Adrenal gland (tissue), 12 donors: Measurements from ENCODE around the gene KIRREL3. TPM values are rescaled to one million over a fixed set of nuclear protein-coding genes. Genes with fewer than 3 reads are reported as not detected.

ENCODE experiments used
- DNase-seq, 7 donors: peaks; one replicate each; pipeline ENCODE4 v3.0.0-alpha.2; 2019 to 2020
- H3K27ac ChIP-seq, 5 donors: fragments of 200-600 bp; sonication (generic) in 4 of 5; 1 replicate in 3 of 5; 2 replicates in 2 of 5; pipeline versions ENCODE4 v1.5.1 to v1.8.0; 2016 to 2020; ENCODE audit warnings: mild to moderate bottlenecking in 1 of 5
- H3K27me3 ChIP-seq: fragments of 200-600 bp; 2 replicates; pipeline ENCODE4 v1.8.0; 2021
- H3K36me3 ChIP-seq, 2 donors: fragments of 200-600 bp; replicated peaks in 1 of 2; 1 replicate in 1 of 2; 2 replicates in 1 of 2; pipeline versions ENCODE4 v1.5.1 to v1.8.0; 2018 to 2022
- H3K4me1 ChIP-seq, 2 donors: fragments of 200-600 bp; replicated peaks in 1 of 2; 1 replicate in 1 of 2; 2 replicates in 1 of 2; pipeline versions ENCODE4 v1.5.1 to v1.8.0; 2018 to 2021
- H3K4me3 ChIP-seq, 4 donors: fragments of 200-600 bp; sonication (generic) in 3 of 4; one replicate each; pipeline ENCODE4 v1.5.1; 2016 to 2018
- H3K9me3 ChIP-seq, 3 donors: fragments of 200-600 bp; sonication (generic) in 1 of 3; replicated peaks in 1 of 3; 1 replicate in 2 of 3; 2 replicates in 1 of 3; pipeline versions ENCODE4 v1.5.1 to v1.8.0; 2016 to 2021
- POLR2A ChIP-seq, 2 donors: fragments of 450-650 bp; IDR thresholded peaks; one replicate each; pipeline ENCODE4 v1.6.1; 2017; ENCODE audit warnings: antibody characterized with exemption in 2 of 2, mild to moderate bottlenecking in 2 of 2, moderate library complexity in 1 of 2
- WGBS, 4 donors: extraction: QIAGEN DNeasy Blood & Tissue Kit in 2 of 4; methylation state at CpG; one replicate each; pipeline versions ENCODE4 v1.1.5 to v1.1.7; 2013 to 2017; 5-methylcytosine and 5-hydroxymethylcytosine counted together
- intact Hi-C, 2 donors: fragments of 100-400 bp; cut with DNase I; formaldehyde crosslinking; loops; one replicate each; pipeline versions ENCODE4 v1.14.1 to v1.15.0; 2022 to 2023
- polyA plus RNA-seq, 3 donors: library from polyadenylated mRNA; stranded (reverse); fragments of 200-250 nt in 2 of 3; fragments of 350-450 nt in 1 of 3; fragmentation: Illumina TruSeq in 1 of 3; extraction: RNeasy Lipid Tissue Mini Kit (QIAGEN cat#74804) in 1 of 3; gene quantifications; one replicate each; pipeline ENCODE4 v1.2.3, GENCODE V29; 2013 to 2014
- total RNA-seq, 9 donors: library from RNA; depleted of rRNA in 4 of 9; stranded (reverse); fragments of >200 nt in 4 of 9; fragments of 120-200 nt in 1 of 9; fragmentation: NEBNext Ultra II Directional in 1 of 9; extraction: Animal tissue kit (Norgen Biotek cat#: 25700) in 1 of 9; gene quantifications; one replicate each; pipeline versions ENCODE4 v1.1.0 to v1.2.4, GENCODE V29; 2013 to 2023
- TF ChIP-seq, protein P1 (sequence below), 6 experiments: fragments of 450-650 bp in 4 of 6; fragments of 200-600 bp in 2 of 6; sonication (generic) in 1 of 6; IDR thresholded peaks; 1 replicate in 5 of 6; 2 replicates in 1 of 6; pipeline versions ENCODE4 v1.5.1 to v1.8.0; 2016 to 2021; ENCODE audit warnings: antibody characterized with exemption in 6 of 6, mild to moderate bottlenecking in 2 of 6, moderate library complexity in 1 of 6
- donor health status: healthy with polysubstance abuse.
- donor health status: Bipolar disorder and iron deficiency.
- donor health status: DM: yes; HTN: yes; CAD: no.
- donor health status: DM: no; HTN: no; CAD: no.
- donor health status: DM: no; HTN: no; CAD: no.
- donor health status: DM: yes; HTN: yes; CAD: no.

Gene KIRREL3
- total and polyA plus RNA-seq, 12 donors: 0.07 to 4.1 (median 0.64) TPM; not detected in 1

- no peak overlapping the region for H3K4me3 ChIP-seq
- intact Hi-C loops: no loop called here
- no peaks in the 10 kb centered on the region for H3K4me1 ChIP-seq
- 32 to 38% (median 34%) methylated on average over 8 of the region's 8 CpGs for WGBS, 4 donors
- no peak overlapping the region for H3K27ac ChIP-seq
- DNase-seq: peak; percentile 43 to 60 (median 50)
- H3K36me3 ChIP-seq: no peaks in the 10 kb centered on the region
- no peak for TF ChIP-seq POLR2A (IDR thresholded peaks at IDR 0.05)
- TF ChIP-seq, protein P1, sequence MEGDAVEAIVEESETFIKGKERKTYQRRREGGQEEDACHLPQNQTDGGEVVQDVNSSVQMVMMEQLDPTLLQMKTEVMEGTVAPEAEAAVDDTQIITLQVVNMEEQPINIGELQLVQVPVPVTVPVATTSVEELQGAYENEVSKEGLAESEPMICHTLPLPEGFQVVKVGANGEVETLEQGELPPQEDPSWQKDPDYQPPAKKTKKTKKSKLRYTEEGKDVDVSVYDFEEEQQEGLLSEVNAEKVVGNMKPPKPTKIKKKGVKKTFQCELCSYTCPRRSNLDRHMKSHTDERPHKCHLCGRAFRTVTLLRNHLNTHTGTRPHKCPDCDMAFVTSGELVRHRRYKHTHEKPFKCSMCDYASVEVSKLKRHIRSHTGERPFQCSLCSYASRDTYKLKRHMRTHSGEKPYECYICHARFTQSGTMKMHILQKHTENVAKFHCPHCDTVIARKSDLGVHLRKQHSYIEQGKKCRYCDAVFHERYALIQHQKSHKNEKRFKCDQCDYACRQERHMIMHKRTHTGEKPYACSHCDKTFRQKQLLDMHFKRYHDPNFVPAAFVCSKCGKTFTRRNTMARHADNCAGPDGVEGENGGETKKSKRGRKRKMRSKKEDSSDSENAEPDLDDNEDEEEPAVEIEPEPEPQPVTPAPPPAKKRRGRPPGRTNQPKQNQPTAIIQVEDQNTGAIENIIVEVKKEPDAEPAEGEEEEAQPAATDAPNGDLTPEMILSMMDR (IDR thresholded peaks at IDR 0.05): no peak
- no peaks in the 10 kb centered on the region for H3K27me3 ChIP-seq
- no peaks in the 10 kb centered on the region for H3K9me3 ChIP-seq
Observed at GRCh38 chr11:126561327-126561893, 439.2 kb downstream of the KIRREL3 start.

- no peak overlapping the region for H3K27ac ChIP-seq
- intact Hi-C loops: no loop called here
- H3K4me3 ChIP-seq: no peak overlapping the region
- 67 to 76% (median 71%) methylated on average over 4 of the region's 4 CpGs for WGBS, 4 donors
- H3K4me1 ChIP-seq: no peaks in the 10 kb centered on the region
- no peaks in the 10 kb centered on the region for H3K27me3 ChIP-seq
- TF ChIP-seq, protein P1 (IDR thresholded peaks at IDR 0.05): no peak
- TF ChIP-seq POLR2A (IDR thresholded peaks at IDR 0.05): no peak
- H3K36me3 ChIP-seq: no peaks in the 10 kb centered on the region
- no peaks in the 10 kb centered on the region for H3K9me3 ChIP-seq
- DNase-seq: no peak
Observed at GRCh38 chr11:126560221-126560620, 440.3 kb downstream of the KIRREL3 start.

- DNase-seq: no peak
- Histone ChIP-seq H3K4me3 (no peak overlapping the region), H3K36me3 (no peaks in the 10 kb centered on the region), H3K9me3 (no peaks in the 10 kb centered on the region), H3K4me1 (peaks cover 7 to 13% of the 10 kb centered on the region in 2 donors), H3K27ac (no peak overlapping the region), H3K27me3 (no peaks in the 10 kb centered on the region)
- intact Hi-C loops: no loop called here
- no peak for TF ChIP-seq POLR2A (IDR thresholded peaks at IDR 0.05)
- TF ChIP-seq, protein P1 (IDR thresholded peaks at IDR 0.05): no peak
- 79 to 85% (median 82%) methylated on average over 19 to 20 of the region's 20 CpGs for WGBS, 4 donors
Observed at GRCh38 chr11:126548581-126549550, 451.7 kb downstream of the KIRREL3 start.

- no peaks in the 10 kb centered on the region for H3K36me3 ChIP-seq
- WGBS, 4 donors: 83 to 91% (median 85%) methylated on average over 9 of the region's 9 CpGs
- no peak for DNase-seq
- H3K9me3 ChIP-seq: no peaks in the 10 kb centered on the region
- no peaks in the 10 kb centered on the region for H3K27me3 ChIP-seq
- no peak overlapping the region for H3K27ac ChIP-seq
- no peak overlapping the region for H3K4me3 ChIP-seq
- TF ChIP-seq, protein P1 (IDR thresholded peaks at IDR 0.05): no peak
- no peak for TF ChIP-seq POLR2A (IDR thresholded peaks at IDR 0.05)
- intact Hi-C loops: no loop called here
- peaks cover 11 to 23% of the 10 kb centered on the region in 2 donors for H3K4me1 ChIP-seq
Observed at GRCh38 chr11:126547691-126548090, 452.9 kb downstream of the KIRREL3 start.
